ENCODE data around the gene RASSF10. TPM values are rescaled to one million over a fixed set of nuclear protein-coding genes. Genes with fewer than 3 reads are reported as not detected.

Gene RASSF10
- total RNA-seq, 1 donor from 2014 or later, result 2.9 TPM

- no peak overlapping the region for H2AFZ ChIP-seq (replicated peaks)
- H3F3A ChIP-seq (ENCODE audit: low read depth), result peaks cover 7% of the 10 kb centered on the region
- no peak overlapping the region for H3K9ac ChIP-seq
- no peaks in the 10 kb centered on the region for H3K36me3 ChIP-seq
- H3K4me1 ChIP-seq, result peaks cover 18% of the 10 kb centered on the region
- Mint-ChIP-seq H3K36me3 (no peaks in the 10 kb centered on the region), H3K4me3 (no peak overlapping the region), H3K27ac (no peak overlapping the region), H3K4me1 (peaks cover 27% of the 10 kb centered on the region), H3K9me3 (no peaks in the 10 kb centered on the region), H3K27me3 (ENCODE audit: insufficient read depth, low read depth) (peaks cover 8% of the 10 kb centered on the region)
- H3K27me3 ChIP-seq, result no peaks in the 10 kb centered on the region
- no peaks in the 10 kb centered on the region for H4K20me1 ChIP-seq (ENCODE audit: low read depth)
- no peak overlapping the region for H3K27ac ChIP-seq
- TF ChIP-seq EZH2 (IDR thresholded peaks at IDR 0.05), result no peak
- TF ChIP-seq EZH2phosphoT487 (IDR thresholded peaks at IDR 0.05), result no peak
- TF ChIP-seq, protein P1, sequence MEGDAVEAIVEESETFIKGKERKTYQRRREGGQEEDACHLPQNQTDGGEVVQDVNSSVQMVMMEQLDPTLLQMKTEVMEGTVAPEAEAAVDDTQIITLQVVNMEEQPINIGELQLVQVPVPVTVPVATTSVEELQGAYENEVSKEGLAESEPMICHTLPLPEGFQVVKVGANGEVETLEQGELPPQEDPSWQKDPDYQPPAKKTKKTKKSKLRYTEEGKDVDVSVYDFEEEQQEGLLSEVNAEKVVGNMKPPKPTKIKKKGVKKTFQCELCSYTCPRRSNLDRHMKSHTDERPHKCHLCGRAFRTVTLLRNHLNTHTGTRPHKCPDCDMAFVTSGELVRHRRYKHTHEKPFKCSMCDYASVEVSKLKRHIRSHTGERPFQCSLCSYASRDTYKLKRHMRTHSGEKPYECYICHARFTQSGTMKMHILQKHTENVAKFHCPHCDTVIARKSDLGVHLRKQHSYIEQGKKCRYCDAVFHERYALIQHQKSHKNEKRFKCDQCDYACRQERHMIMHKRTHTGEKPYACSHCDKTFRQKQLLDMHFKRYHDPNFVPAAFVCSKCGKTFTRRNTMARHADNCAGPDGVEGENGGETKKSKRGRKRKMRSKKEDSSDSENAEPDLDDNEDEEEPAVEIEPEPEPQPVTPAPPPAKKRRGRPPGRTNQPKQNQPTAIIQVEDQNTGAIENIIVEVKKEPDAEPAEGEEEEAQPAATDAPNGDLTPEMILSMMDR (IDR thresholded peaks at IDR 0.05), result no peak
- H3K4me3 ChIP-seq, result no peak overlapping the region
- no peak overlapping the region for H3K4me2 ChIP-seq
- H3K9me3 ChIP-seq (ENCODE audit: low read depth), result no peaks in the 10 kb centered on the region
- no peaks in the 10 kb centered on the region for H3K79me2 ChIP-seq (ENCODE audit: low read depth)
- DNase-seq (ENCODE audit: low spot score), result peak; percentile 7
Observed at GRCh38 chr11:12963051-12963450, 46.1 kb upstream of the RASSF10 start.

GRCh38 chr11:12963792-12964536 is 45.2 kb upstream of the RASSF10 start:
- no peak overlapping the region for H3K27ac ChIP-seq
- Mint-ChIP-seq H3K36me3 (no peaks in the 10 kb centered on the region), H3K4me1 (peaks cover 35% of the 10 kb centered on the region), H3K4me3 (no peak overlapping the region), H3K27me3 (ENCODE audit: insufficient read depth, low read depth) (peaks cover 11% of the 10 kb centered on the region), H3K27ac (no peak overlapping the region), H3K9me3 (no peaks in the 10 kb centered on the region)
- H3K4me3 ChIP-seq, result no peak overlapping the region
- H2AFZ ChIP-seq (replicated peaks), result no peak overlapping the region
- no peak overlapping the region for H3K9ac ChIP-seq
- H3K36me3 ChIP-seq, result no peaks in the 10 kb centered on the region
- H4K20me1 ChIP-seq (ENCODE audit: low read depth), result no peaks in the 10 kb centered on the region
- TF ChIP-seq EZH2 (IDR thresholded peaks at IDR 0.05) (no peak), EZH2phosphoT487 (IDR thresholded peaks at IDR 0.05) (no peak)
- TF ChIP-seq, protein P1 (IDR thresholded peaks at IDR 0.05), result peak; percentile 98
- H3K79me2 ChIP-seq (ENCODE audit: low read depth), result no peaks in the 10 kb centered on the region
- no peak overlapping the region for H3K4me2 ChIP-seq
- peaks cover 7% of the 10 kb centered on the region for H3F3A ChIP-seq (ENCODE audit: low read depth)
- DNase-seq (ENCODE audit: low spot score), result peak; percentile 86
- no peaks in the 10 kb centered on the region for H3K27me3 ChIP-seq
- peaks cover 18% of the 10 kb centered on the region for H3K4me1 ChIP-seq
- no peaks in the 10 kb centered on the region for H3K9me3 ChIP-seq (ENCODE audit: low read depth)

GRCh38 chr11:12964650-12965049 is 44.5 kb upstream of the RASSF10 start:
- Histone ChIP-seq H2AFZ (replicated peaks) (no peak overlapping the region), H3F3A (ENCODE audit: low read depth) (peaks cover 7% of the 10 kb centered on the region), H3K27ac (no peak overlapping the region), H4K20me1 (ENCODE audit: low read depth) (no peaks in the 10 kb centered on the region), H3K4me3 (no peak overlapping the region), H3K4me2 (no peak overlapping the region), H3K9me3 (ENCODE audit: low read depth) (no peaks in the 10 kb centered on the region), H3K36me3 (no peaks in the 10 kb centered on the region), H3K4me1 (peaks cover 18% of the 10 kb centered on the region), H3K27me3 (no peaks in the 10 kb centered on the region), H3K9ac (no peak overlapping the region), H3K79me2 (ENCODE audit: low read depth) (no peaks in the 10 kb centered on the region)
- Mint-ChIP-seq H3K9me3 (no peaks in the 10 kb centered on the region), H3K4me1 (peaks cover 38% of the 10 kb centered on the region), H3K27me3 (ENCODE audit: insufficient read depth, low read depth) (peaks cover 11% of the 10 kb centered on the region), H3K27ac (peak overlapping the region; percentile 62), H3K4me3 (no peak overlapping the region), H3K36me3 (no peaks in the 10 kb centered on the region)
- no peak for DNase-seq (ENCODE audit: low spot score)
- TF ChIP-seq EZH2phosphoT487 (IDR thresholded peaks at IDR 0.05) (no peak), EZH2 (IDR thresholded peaks at IDR 0.05) (no peak)
- TF ChIP-seq, protein P1 (IDR thresholded peaks at IDR 0.05), result no peak

Measured in neural progenitor cell (in vitro differentiated cells).